Measurements from ENCODE around the gene HPGD.

DNA sequence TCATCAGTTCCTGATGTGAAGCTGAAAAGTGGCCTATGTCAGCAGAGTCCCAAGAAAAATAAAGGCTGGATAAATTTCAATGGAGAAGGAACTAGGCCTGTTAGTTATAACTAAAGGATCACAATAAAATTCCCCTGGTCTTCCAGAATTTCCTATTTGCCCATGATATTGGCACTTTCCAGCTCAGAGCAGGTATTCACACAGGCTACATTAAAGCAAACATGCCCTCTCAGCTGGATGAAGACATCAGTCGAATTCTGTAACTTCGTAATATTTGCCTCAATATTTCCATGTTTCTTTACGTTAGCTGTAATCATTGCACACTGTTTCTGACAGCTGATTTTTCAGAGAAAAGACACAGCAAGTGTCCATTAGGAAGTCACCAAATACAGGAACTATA, 9.5 kb downstream of the HPGD start:
- no peak for TF ChIP-seq POLR2A (IDR thresholded peaks at IDR 0.05; ENCODE audit: low read depth, low read length)
- no peak for TF ChIP-seq POLR2AphosphoS5 (IDR thresholded peaks at IDR 0.05; ENCODE audit: low read depth, low read length)
- TF ChIP-seq SPI1 (IDR thresholded peaks at IDR 0.05; ENCODE audit: low read depth, low read length) = no peak
